HepG2 (cell line): ENCODE data around the gene ALDH16A1. TPM values are rescaled to one million over a fixed set of nuclear protein-coding genes. Genes with fewer than 3 reads are reported as not detected.

Experiments used
- BCL6 ChIP-seq: IDR thresholded peaks from 2 replicates; pipeline ENCODE4 v1.6.1; 2016; ENCODE audit warnings: missing genetic modification reagents, missing compliant biosample characterization
- CEBPB ChIP-seq: IDR thresholded peaks from 2 replicates; pipeline ENCODE4 v1.6.1; 2011; ENCODE audit warnings: low read depth, low read length, improper control_type of control experiment, borderline replicate concordance
- FOXK2 ChIP-seq: fragments of 450-650 bp; IDR thresholded peaks from 2 replicates; pipeline ENCODE4 v1.6.1; 2016
- GTF2F1 ChIP-seq: fragments of 150-350 bp; IDR thresholded peaks from 2 replicates; pipeline ENCODE4 v1.6.1; 2014; ENCODE audit warnings: low read length
- KIAA2018 ChIP-seq: sonication (generic); formaldehyde crosslinking; IDR thresholded peaks from 2 replicates; pipeline ENCODE4 v1.5.0; 2020; ENCODE audit warnings: mild to moderate bottlenecking, missing genetic modification reagents, borderline replicate concordance
- MAX ChIP-seq: IDR thresholded peaks from 2 replicates; pipeline ENCODE4 v1.6.1; 2012; ENCODE audit warnings: inconsistent platforms
- REL ChIP-seq: sonication (generic); formaldehyde crosslinking; conservative IDR thresholded peaks from 2 replicates; pipeline ENCODE4 v1.8.0; 2022; ENCODE audit warnings: mild to moderate bottlenecking, missing genetic modification reagents, moderate library complexity
- SPEN ChIP-seq: sonication (generic); formaldehyde crosslinking; IDR thresholded peaks from 2 replicates; pipeline ENCODE4 v1.5.1; 2020; ENCODE audit warnings: low read depth, mild to moderate bottlenecking, missing genetic modification reagents
- SRF ChIP-seq: IDR thresholded peaks from 2 replicates; pipeline ENCODE4 v1.6.1; 2011; ENCODE audit warnings: mild to moderate bottlenecking, low read depth, low read length, moderate library complexity
- SRY ChIP-seq: sonication (generic); formaldehyde crosslinking; IDR thresholded peaks from 2 replicates; pipeline ENCODE4 v1.8.0; 2022; ENCODE audit warnings: mild to moderate bottlenecking, missing genetic modification reagents
- XRCC5 ChIP-seq: fragments of 200-400 bp; formaldehyde crosslinking; optimal IDR thresholded peaks from 2 replicates; pipeline ENCODE3; 2017; ENCODE audit warnings: mild to moderate bottlenecking, low read length
- ZKSCAN8 ChIP-seq: IDR thresholded peaks from 2 replicates; pipeline ENCODE4 v1.6.1; 2016; ENCODE audit warnings: borderline replicate concordance, missing genetic modification reagents, missing compliant biosample characterization
- ZMYM3 ChIP-seq: sonication (generic); formaldehyde crosslinking; IDR thresholded peaks from 2 replicates; pipeline ENCODE4 v1.5.1; 2020; ENCODE audit warnings: mild to moderate bottlenecking, missing genetic modification reagents
- ZNF335 ChIP-seq: sonication (generic); formaldehyde crosslinking; IDR thresholded peaks from 2 replicates; pipeline ENCODE4 v1.4.0; 2020; ENCODE audit warnings: missing genetic modification reagents
- ZNF557 ChIP-seq: sonication (generic); formaldehyde crosslinking; IDR thresholded peaks from 2 replicates; pipeline ENCODE4 v1.4.0; 2020; ENCODE audit warnings: missing genetic modification reagents
- ZNF614 ChIP-seq: IDR thresholded peaks from 2 replicates; pipeline ENCODE4 v1.6.1; 2018; ENCODE audit warnings: missing biosample characterization, missing genetic modification reagents, inconsistent platforms, borderline replicate concordance
- ZNF782 ChIP-seq: sonication (generic); formaldehyde crosslinking; IDR thresholded peaks from 2 replicates; pipeline ENCODE4 v1.4.0; 2020; ENCODE audit warnings: missing genetic modification reagents, mild to moderate bottlenecking, borderline replicate concordance
- polyA plus RNA-seq, 8 experiments: library from polyadenylated mRNA; depleted of rRNA in 3 of 8; stranded (reverse) in 7 of 8; unstranded in 1 of 8; fragments of >200 nt; fragmentation: Illumina TruSeq in 4 of 8; extraction: Trizol in 4 of 8; gene quantifications; 2 replicates each; pipeline versions ENCODE4 v1.2.1 to v1.2.3, GENCODE V29; 2011 to 2016; ENCODE audit warnings: low read depth in 4 of 8, missing spikeins in 1 of 8, mixed read lengths in 1 of 8; ENCODE audit not compliant: insufficient read depth in 1 of 8
- total RNA-seq, 5 experiments: library from RNA; depleted of rRNA; stranded (reverse); fragments of >200 nt; fragmentation: Illumina TruSeq; extraction: Trizol; gene quantifications; 2 replicates each; pipeline ENCODE4 v1.2.3, GENCODE V29; 2016; ENCODE audit warnings: low read depth in 1 of 5
- TF ChIP-seq, protein P1 (sequence below): IDR thresholded peaks from 2 replicates; pipeline ENCODE4 v1.6.1; 2016; ENCODE audit warnings: mild to moderate bottlenecking, missing biosample characterization, missing genetic modification reagents
- TF ChIP-seq, protein P2 (sequence below): sonication (generic); formaldehyde crosslinking; IDR thresholded peaks from 2 replicates; pipeline ENCODE4 v1.4.0; 2020; ENCODE audit warnings: missing genetic modification reagents, mild to moderate bottlenecking, borderline replicate concordance

ALDH16A1 gene
- total and polyA plus RNA-seq, 2 of the 13 experiments (the other 11 are each of a cell fraction or from before 2014, with no cell fraction given), result 8.4 to 34.9 TPM

DNA sequence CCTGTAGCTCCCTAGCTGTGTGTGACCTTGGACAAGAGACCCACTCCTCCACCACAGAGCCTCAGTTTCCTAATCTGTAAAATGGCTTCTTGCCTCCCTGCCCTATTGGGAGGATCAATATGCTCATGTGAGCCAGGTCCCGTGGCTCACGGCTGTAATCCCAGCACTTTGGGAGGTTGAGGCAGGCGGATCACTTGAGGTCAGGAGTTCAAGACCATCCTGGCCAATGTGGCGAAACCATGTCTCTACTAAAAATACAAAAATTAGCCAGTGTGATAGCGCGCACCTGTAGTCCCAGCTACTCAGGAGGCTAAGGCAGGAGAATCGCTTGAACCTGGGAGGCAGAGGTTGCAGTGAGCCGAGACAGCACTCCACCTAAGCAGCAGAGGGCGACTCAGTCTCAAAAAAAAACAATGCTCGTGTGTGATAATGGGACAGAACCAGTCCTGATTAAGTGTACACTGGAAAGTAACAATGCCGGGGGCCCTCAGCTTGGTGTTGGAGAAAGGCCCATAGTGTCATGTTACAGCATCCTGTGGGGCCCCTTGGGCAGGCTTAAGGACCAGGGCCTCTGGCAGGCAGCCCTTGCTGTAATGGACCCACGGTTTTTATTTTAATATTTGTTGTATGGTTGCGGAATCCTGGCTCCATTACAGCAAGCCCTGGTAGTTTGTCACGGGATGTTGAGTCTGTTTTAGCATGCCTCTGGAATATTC, 50.0 kb downstream of the ALDH16A1 start (continued):
- TF ChIP-seq KIAA2018 (CRISPR knock-in tag) (no peak), BCL6 (no peak), FOXK2 (no peak), GTF2F1 (no peak), ZNF335 (CRISPR knock-in tag) (no peak), ZNF614 (CRISPR knock-in tag) (peak; percentile 44; the same call in 1 of the 2 replicates), ZMYM3 (CRISPR knock-in tag) (peak; percentile 87), ZNF782 (CRISPR knock-in tag) (no peak), SRF (no peak), ZNF557 (no peak), XRCC5 (no peak), ZKSCAN8 (CRISPR knock-in tag) (no peak), CEBPB (peak; percentile 26; the same call in 1 of the 2 replicates), REL (CRISPR knock-in tag) (no peak), SRY (no peak), SPEN (no peak), MAX (0 out of 2 replicates have a peak, but pooled peaks have one; percentile 30)
- TF ChIP-seq, protein P1, sequence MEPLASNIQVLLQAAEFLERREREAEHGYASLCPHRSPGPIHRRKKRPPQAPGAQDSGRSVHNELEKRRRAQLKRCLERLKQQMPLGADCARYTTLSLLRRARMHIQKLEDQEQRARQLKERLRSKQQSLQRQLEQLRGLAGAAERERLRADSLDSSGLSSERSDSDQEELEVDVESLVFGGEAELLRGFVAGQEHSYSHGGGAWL (CRISPR knock-in tag), result no peak
- TF ChIP-seq, protein P2, sequence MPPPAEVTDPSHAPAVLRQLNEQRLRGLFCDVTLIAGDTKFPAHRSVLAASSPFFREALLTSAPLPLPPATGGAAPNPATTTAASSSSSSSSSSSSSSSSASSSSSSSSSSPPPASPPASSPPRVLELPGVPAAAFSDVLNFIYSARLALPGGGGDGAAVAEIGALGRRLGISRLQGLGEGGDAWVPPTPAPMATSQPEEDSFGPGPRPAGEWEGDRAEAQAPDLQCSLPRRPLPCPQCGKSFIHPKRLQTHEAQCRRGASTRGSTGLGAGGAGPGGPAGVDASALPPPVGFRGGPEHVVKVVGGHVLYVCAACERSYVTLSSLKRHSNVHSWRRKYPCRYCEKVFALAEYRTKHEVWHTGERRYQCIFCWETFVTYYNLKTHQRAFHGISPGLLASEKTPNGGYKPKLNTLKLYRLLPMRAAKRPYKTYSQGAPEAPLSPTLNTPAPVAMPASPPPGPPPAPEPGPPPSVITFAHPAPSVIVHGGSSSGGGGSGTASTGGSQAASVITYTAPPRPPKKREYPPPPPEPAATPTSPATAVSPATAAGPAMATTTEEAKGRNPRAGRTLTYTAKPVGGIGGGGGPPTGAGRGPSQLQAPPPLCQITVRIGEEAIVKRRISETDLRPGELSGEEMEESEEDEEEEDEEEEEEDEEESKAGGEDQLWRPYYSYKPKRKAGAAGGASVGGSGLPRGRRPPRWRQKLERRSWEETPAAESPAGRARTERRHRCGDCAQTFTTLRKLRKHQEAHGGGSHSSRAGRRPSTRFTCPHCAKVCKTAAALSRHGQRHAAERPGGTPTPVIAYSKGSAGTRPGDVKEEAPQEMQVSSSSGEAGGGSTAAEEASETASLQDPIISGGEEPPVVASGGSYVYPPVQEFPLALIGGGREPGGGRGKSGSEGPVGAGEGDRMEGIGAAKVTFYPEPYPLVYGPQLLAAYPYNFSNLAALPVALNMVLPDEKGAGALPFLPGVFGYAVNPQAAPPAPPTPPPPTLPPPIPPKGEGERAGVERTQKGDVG (CRISPR knock-in tag), result no peak
